Measurements from ENCODE around the gene PMF1.

PMF1 gene

GRCh38 chr1:156241311-156241811 is 28.6 kb downstream of the PMF1 start:
- DNase-seq, result no peak

- DNase-seq, result no peak
These were observed 29.1 kb downstream of the PMF1 start, which contains the start of gene BGLAP for GRCh38 chr1:156241926-156242325. Gene BGLAP, plus strand, starts transcription at chr1:156242184. Its CDS starts 48 bp downstream, at chr1:156242232.

- DNase-seq, result no peak
These were observed 29.9 kb downstream of the PMF1 start for GRCh38 chr1:156242738-156243137.

GRCh38 chr1:156244126-156244525 is 31.3 kb downstream of the PMF1 start:
- no peak for DNase-seq

GRCh38 chr1:156244712-156245111 is 31.9 kb downstream of the PMF1 start:
- no peak for DNase-seq

- no peak for DNase-seq
These were observed 32.8 kb downstream of the PMF1 start for GRCh38 chr1:156245451-156246232.

- DNase-seq, result no peak
These were observed 33.5 kb downstream of the PMF1 start for GRCh38 chr1:156246241-156246780.

- no peak for DNase-seq
These were observed 34.1 kb downstream of the PMF1 start for GRCh38 chr1:156246781-156247459.

- DNase-seq, result no peak
These were observed 34.9 kb downstream of the PMF1 start, which contains the start of gene PAQR6 for GRCh38 chr1:156247460-156248322. Gene PAQR6, minus strand, starts transcription at chr1:156248056. Its CDS starts 1,325 bp downstream, at chr1:156246731.

- DNase-seq, result no peak
These were observed 35.5 kb downstream of the PMF1 start for GRCh38 chr1:156248323-156248683.

GRCh38 chr1:156249593-156249992 is 36.8 kb downstream of the PMF1 start:
- no peak for DNase-seq

- DNase-seq, result no peak
These were observed 38.7 kb downstream of the PMF1 start for GRCh38 chr1:156251527-156251926.

GRCh38 chr1:156253634-156254033 is 40.8 kb downstream of the PMF1 start:
- DNase-seq, result no peak

GRCh38 chr1:156257711-156258110 is 44.9 kb downstream of the PMF1 start:
- DNase-seq, result no peak

- DNase-seq, result no peak
These were observed 46.1 kb downstream of the PMF1 start for GRCh38 chr1:156258859-156259258.

- DNase-seq, result no peak
These were observed 47.0 kb downstream of the PMF1 start for GRCh38 chr1:156259805-156260204.

- DNase-seq, result no peak
These were observed 48.1 kb downstream of the PMF1 start for GRCh38 chr1:156260896-156261295.

- DNase-seq, result no peak
These were observed 49.9 kb downstream of the PMF1 start for GRCh38 chr1:156262461-156263287.

- no peak for DNase-seq
These were observed 50.5 kb downstream of the PMF1 start for GRCh38 chr1:156263288-156263655.

GRCh38 chr1:156266051-156266450 is 53.2 kb downstream of the PMF1 start:
- no peak for DNase-seq

GRCh38 chr1:156268336-156268735 is 55.5 kb downstream of the PMF1 start:
- DNase-seq, result no peak

GRCh38 chr1:156270314-156270713 is 57.5 kb downstream of the PMF1 start:
- DNase-seq, result no peak

Data from kidney glomerular epithelial cell (primary cell).